ENCODE measurements around the gene EPHA3. TPM values are rescaled to one million over a fixed set of nuclear protein-coding genes. Genes with fewer than 3 reads are reported as not detected.

The EPHA3 gene
- total and polyA plus RNA-seq, 2 donors: 13.6 to 158 TPM

DNA sequence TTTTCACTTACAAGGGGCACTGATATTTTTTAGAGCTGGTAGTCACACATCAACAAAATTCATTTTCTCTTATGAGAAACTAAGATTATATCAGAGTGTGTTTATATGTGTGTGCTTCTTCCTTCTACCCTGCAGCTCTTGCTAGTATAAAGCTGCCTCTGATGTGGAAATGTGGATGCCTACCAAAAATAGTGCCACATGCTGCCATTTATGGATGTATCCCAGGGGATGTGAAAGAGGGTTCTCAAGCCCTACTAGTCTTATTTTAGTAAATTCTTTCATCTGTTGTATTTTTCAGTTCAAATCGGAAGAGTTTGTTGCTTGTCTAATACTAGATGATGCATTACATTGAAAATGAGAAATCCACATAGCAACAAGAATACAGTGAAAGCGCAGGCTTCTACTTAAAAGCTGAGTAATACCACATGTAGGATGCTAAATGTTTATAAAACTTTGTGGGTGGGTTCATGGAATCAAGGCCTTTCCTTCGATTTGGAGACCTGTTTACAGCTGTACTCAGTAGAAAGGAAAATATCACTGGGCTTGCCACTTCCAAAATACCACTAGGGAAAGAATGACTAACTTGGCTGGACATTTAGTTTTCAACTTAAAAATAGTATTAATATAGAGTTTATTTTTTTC, 399.2 kb downstream of the EPHA3 start:
- H3K4me1 ChIP-seq (ENCODE audit: insufficient read depth): peaks cover 2% of the 10 kb centered on the region
- WGBS: 40% methylated on average over 3 of the region's 3 CpGs

DNA sequence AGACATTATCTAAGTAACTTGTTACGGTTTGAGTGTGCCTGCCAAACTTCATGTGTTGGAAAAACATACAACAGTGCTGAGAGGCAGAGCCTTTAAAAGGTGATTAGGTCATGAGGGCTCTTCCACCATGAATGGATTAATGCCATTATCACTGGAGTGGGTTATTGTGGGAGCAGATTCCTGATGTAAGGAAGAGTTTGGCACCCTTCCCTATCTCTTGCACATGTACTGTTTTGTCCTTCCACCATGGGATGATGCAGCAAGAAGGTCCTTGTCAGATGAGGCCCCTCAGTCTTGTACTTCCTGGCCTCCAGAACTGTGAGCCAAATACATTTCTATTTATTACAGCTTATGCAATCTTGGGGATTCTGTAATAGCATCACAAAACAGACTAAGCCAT, 413.9 kb downstream of the EPHA3 start:
- H3K27ac ChIP-seq (ENCODE audit: low read depth): no peak overlapping the region
- no peaks in the 10 kb centered on the region for H3K36me3 ChIP-seq (ENCODE audit: insufficient read depth)
- H3K4me1 ChIP-seq (ENCODE audit: insufficient read depth): no peaks in the 10 kb centered on the region
- no peak for DNase-seq (ENCODE audit: extremely low spot score)
- 35% methylated on average over 1 of the region's 1 CpG for WGBS
- H3K4me3 ChIP-seq (ENCODE audit: low read depth, low read length): no peak overlapping the region

More for the DNA sequence above, 399.2 kb downstream of the EPHA3 start:
- DNase-seq (ENCODE audit: extremely low spot score): no peak
- Histone ChIP-seq H3K36me3 (ENCODE audit: insufficient read depth) (no peaks in the 10 kb centered on the region), H3K27ac (ENCODE audit: low read depth) (no peak overlapping the region), H3K4me3 (ENCODE audit: low read depth, low read length) (no peak overlapping the region)

DNA sequence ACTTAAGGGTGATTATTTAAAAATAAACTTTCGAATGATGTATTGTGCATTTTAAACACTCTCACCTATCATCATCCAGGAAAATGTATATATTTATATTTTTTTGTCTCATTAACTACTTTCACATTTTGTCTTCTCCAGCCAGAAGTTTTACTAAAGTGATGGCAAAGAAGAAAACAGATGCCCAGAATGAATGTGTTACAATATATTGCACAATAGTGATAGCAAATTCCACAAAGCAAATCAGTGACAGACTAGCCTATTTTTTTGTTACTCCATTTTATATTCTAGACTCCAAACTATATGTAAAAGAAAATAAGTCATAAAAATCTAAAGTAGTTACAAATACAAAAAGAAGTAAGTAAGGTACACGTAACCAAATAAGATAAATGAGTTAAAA, 414.7 kb downstream of the EPHA3 start:
- no peak overlapping the region for H3K27ac ChIP-seq (ENCODE audit: low read depth)
- no peaks in the 10 kb centered on the region for H3K4me1 ChIP-seq (ENCODE audit: insufficient read depth)
- H3K36me3 ChIP-seq (ENCODE audit: insufficient read depth): no peaks in the 10 kb centered on the region
- WGBS: 93% methylated on average over 2 of the region's 2 CpGs
- H3K4me3 ChIP-seq (ENCODE audit: low read depth, low read length): no peak overlapping the region
- no peak for DNase-seq (ENCODE audit: extremely low spot score)

DNA sequence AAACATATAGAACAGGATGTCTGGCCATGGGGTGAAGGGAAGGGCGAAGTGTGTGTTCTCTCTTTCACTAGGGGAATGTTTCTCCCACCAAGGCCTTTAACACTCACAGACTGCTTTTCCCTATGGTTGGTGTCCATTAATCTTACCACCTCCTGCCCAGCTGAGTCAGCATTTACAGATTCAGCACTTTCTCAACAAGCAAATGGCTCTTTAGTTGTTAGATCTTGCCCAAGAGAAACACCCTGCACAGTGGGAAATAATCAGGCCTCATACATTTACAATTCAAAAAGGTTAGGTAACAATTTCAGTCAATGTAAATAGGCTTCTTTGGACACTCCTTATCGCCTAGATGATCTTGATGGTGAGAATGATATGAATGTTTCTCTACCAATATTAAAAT, 418.2 kb downstream of the EPHA3 start:
- no peak for DNase-seq (ENCODE audit: extremely low spot score)
- H3K4me3 ChIP-seq (ENCODE audit: low read depth, low read length): no peak overlapping the region
- 96% methylated on average over 2 of the region's 2 CpGs for WGBS

DNA sequence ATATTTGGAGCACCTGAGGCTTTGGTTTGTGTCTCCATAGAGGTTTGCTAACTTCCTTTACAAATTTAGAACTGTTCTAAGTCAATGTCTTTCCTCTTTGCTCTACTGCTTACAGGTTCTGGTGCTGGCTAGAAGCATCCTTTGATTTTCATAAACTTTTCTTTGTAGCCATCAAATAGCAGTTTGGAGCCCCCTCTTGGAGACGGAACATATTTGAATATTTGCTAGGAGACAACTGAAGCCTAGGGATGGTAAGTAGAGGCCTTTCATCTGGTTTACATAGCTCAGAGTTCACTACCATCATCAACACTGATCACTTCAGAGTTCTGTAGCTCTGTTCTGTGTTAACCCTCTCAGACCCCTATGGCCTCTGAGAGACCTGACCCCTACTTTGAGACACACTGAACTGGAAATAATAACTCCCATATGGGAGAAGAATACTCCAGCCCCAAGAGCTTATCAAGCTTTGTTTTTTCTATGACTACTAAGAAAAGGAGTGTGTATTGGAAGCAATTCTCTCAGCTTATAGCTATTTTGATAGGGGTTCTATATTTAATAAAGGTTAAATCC, 420.4 kb downstream of the EPHA3 start:
- no peak for DNase-seq (ENCODE audit: extremely low spot score)

More for the DNA sequence above, 418.2 kb downstream of the EPHA3 start:
- Histone ChIP-seq H3K27ac (ENCODE audit: low read depth) (no peak overlapping the region), H3K36me3 (ENCODE audit: insufficient read depth) (no peaks in the 10 kb centered on the region), H3K4me1 (ENCODE audit: insufficient read depth) (no peaks in the 10 kb centered on the region)

More for the DNA sequence above, 420.4 kb downstream of the EPHA3 start:
- no peaks in the 10 kb centered on the region for H3K36me3 ChIP-seq (ENCODE audit: insufficient read depth)
- WGBS: 88% methylated on average over 1 of the region's 1 CpG
- no peaks in the 10 kb centered on the region for H3K4me1 ChIP-seq (ENCODE audit: insufficient read depth)
- no peak overlapping the region for H3K27ac ChIP-seq (ENCODE audit: low read depth)
- H3K4me3 ChIP-seq (ENCODE audit: low read depth, low read length): no peak overlapping the region

Data from urinary bladder (tissue), 4 donors.